ENCODE measurements around the gene AKT1. TPM values are rescaled to one million over a fixed set of nuclear protein-coding genes. Genes with fewer than 3 reads are reported as not detected.

AKT1 gene
- total and polyA plus RNA-seq, 4 donors: 30.6 to 192 (median 58.7) TPM

- no peak for DNase-seq (ENCODE audit: low spot score)
- no peaks in the 10 kb centered on the region for H3K27me3 ChIP-seq (ENCODE audit: control insufficient read depth in 4 of 4, insufficient read depth in 4 of 4, low read length in 3 of 4)
- H3K27ac ChIP-seq (ENCODE audit: low read depth in 1 of 2, low read length in 2 of 2): no peak overlapping the region
- H3K9ac ChIP-seq (ENCODE audit: low read depth in 1 of 2, low read length in 2 of 2): no peak overlapping the region
- TF ChIP-seq CTCF (IDR thresholded peaks at IDR 0.05; ENCODE audit: low read depth, low read length, missing input control) (no peak), HNF4G (IDR thresholded peaks at IDR 0.05) (no peak), MAX (IDR thresholded peaks at IDR 0.05) (no peak), FOXA2 (IDR thresholded peaks at IDR 0.05) (no peak), REST (IDR thresholded peaks at IDR 0.05) (no peak), HNF4A (conservative IDR thresholded peaks at IDR 0.05) (no peak), EGR1 (IDR thresholded peaks at IDR 0.05; ENCODE audit: low read depth in 2 of 2) (no peak), JUND (IDR thresholded peaks at IDR 0.05) (no peak), TAF1 (conservative IDR thresholded peaks at IDR 0.05) (no peak), GABPA (IDR thresholded peaks at IDR 0.05 in 1 of 2, conservative IDR thresholded peaks at IDR 0.05 in 1 of 2) (no peak), YY1 (IDR thresholded peaks at IDR 0.05) (no peak), RXRA (IDR thresholded peaks at IDR 0.05) (no peak), RAD21 (IDR thresholded peaks at IDR 0.05) (no peak), FOXA1 (IDR thresholded peaks at IDR 0.05) (no peak), NR2F2 (IDR thresholded peaks at IDR 0.05) (no peak), ATF3 (IDR thresholded peaks at IDR 0.05) (no peak), ZBTB33 (IDR thresholded peaks at IDR 0.05) (no peak), SP1 (IDR thresholded peaks at IDR 0.05) (no peak)
- no peak overlapping the region for H3K4me3 ChIP-seq (ENCODE audit: low read depth in 1 of 3, low read length in 3 of 3)
- 89% methylated on average over 15 of the region's 15 CpGs for WGBS
- H3K9me3 ChIP-seq (ENCODE audit: control insufficient read depth in 4 of 4, low read length in 3 of 4): no peaks in the 10 kb centered on the region
- H3K4me1 ChIP-seq (ENCODE audit: control insufficient read depth in 4 of 4, insufficient read depth in 4 of 4, low read length in 3 of 4): peaks cover 15 to 35% (median 21%) of the 10 kb centered on the region in 4 donors
- H3K36me3 ChIP-seq (ENCODE audit: control insufficient read depth in 4 of 4, insufficient read depth in 3 of 4, low read depth in 1 of 4, low read length in 3 of 4): no peaks in the 10 kb centered on the region
Observed at GRCh38 chr14:104803912-104804410, 8.4 kb upstream of the AKT1 start.

Data from liver (tissue), 9 donors.